HepG2 (cell line): ENCODE results near the gene TXNRD1. TPM values are rescaled to one million over a fixed set of nuclear protein-coding genes. Genes with fewer than 3 reads are reported as not detected.

ENCODE experiments used
- ATAC-seq: fragments of 200-7000 bp; cut with Tn5 transposase; 3 replicates; pipeline ENCODE4 v1.9.1; 2020; ENCODE audit warnings: mild to moderate bottlenecking, moderate library complexity
- BruUV-seq: library from RNA; stranded (reverse); fragments of 400-500 nt; replicated peaks from 2 replicates; lab custom pipeline; 2021; lab: Mats Ljungman, UMichigan
- CTCF ChIA-PET: fragments of 300-600 bp; formaldehyde crosslinking; extraction: SDS; loops from one replicate; lab custom pipeline; 2021; ENCODE audit warnings: low total read pairs, inconsistent platforms, low intra/inter-chr PET ratio; lab: Yijun Ruan, JAX
- POLR2A ChIA-PET: fragments of 350-600 bp; sonication (Branson Sonifier 250); formaldehyde crosslinking; loops from one replicate; lab custom pipeline; 2020; ENCODE audit warnings: antibody characterized with exemption, inconsistent platforms; lab: Yijun Ruan, JAX
- DNase-seq: peaks from one replicate; pipeline ENCODE4 v3.0.0-alpha.2; 2015; ENCODE audit warnings: low spot score
- FAIRE-seq: peaks from 3 replicates; lab custom pipeline; 2011; peaks lifted over from hg19 to GRCh38; lab: Jason Lieb, UNC
- H2AFZ ChIP-seq: one replicate; pipeline ENCODE4 v1.6.1; 2011; ENCODE audit warnings: low read length, inconsistent platforms
- H3K27ac ChIP-seq: fragments of 300-600 bp; 3 replicates; pipeline ENCODE4 v1.8.0; 2011; ENCODE audit warnings: mixed run types, mild to moderate bottlenecking, mixed read lengths, low read length, inconsistent platforms; ENCODE audit not compliant: insufficient read depth; ENCODE audit errors: extremely low read length
- H3K27me3 ChIP-seq, 2 experiments: fragments of 200-600 bp in 1 of 2; 2 replicates in 1 of 2; 3 replicates in 1 of 2; pipeline versions ENCODE4 v1.6.0 to v1.8.0; 2011; ENCODE audit warnings: low read length in 2 of 2, mild to moderate bottlenecking in 2 of 2, moderate library complexity in 2 of 2, inconsistent platforms in 1 of 2; ENCODE audit not compliant: insufficient read depth in 2 of 2, control insufficient read depth in 1 of 2
- H3K36me3 ChIP-seq, 2 experiments: fragments of 200-600 bp in 1 of 2; replicated peaks in 1 of 2; 2 replicates in 1 of 2; 3 replicates in 1 of 2; pipeline versions ENCODE4 v1.5.1 to v1.8.0; 2011; ENCODE audit warnings: low read length in 2 of 2, inconsistent platforms in 1 of 2; ENCODE audit not compliant: insufficient read depth in 2 of 2, control insufficient read depth in 1 of 2
- H3K4me1 ChIP-seq: 2 replicates; pipeline ENCODE4 v1.5.1; 2012; ENCODE audit warnings: low read length, inconsistent platforms; ENCODE audit not compliant: insufficient read depth
- H3K4me2 ChIP-seq: 2 replicates; pipeline ENCODE4 v1.6.0; 2011; ENCODE audit warnings: low read depth, low read length, inconsistent platforms
- H3K4me3 ChIP-seq, 3 experiments: fragments of 200-600 bp in 1 of 3; sonication (generic), shearing (Covaris generic) in 1 of 3; replicated peaks in 1 of 3; 2 replicates each; pipeline ENCODE4 v1.5.1; 2011 to 2016; ENCODE audit warnings: low read length in 3 of 3, inconsistent platforms in 2 of 3, low read depth in 2 of 3, mild to moderate bottlenecking in 2 of 3, control low read depth in 1 of 3, mixed read lengths in 1 of 3; ENCODE audit not compliant: insufficient read depth in 1 of 3
- H3K79me2 ChIP-seq: one replicate; pipeline ENCODE4 v1.6.1; 2011; ENCODE audit warnings: low read length, inconsistent platforms; ENCODE audit not compliant: insufficient read depth
- H3K9ac ChIP-seq: 2 replicates; pipeline ENCODE4 v1.6.0; 2011; ENCODE audit warnings: mild to moderate bottlenecking, low read depth, low read length, inconsistent platforms; ENCODE audit not compliant: insufficient read depth
- H3K9me3 ChIP-seq: 2 replicates; pipeline ENCODE4 v1.5.1; 2012; ENCODE audit warnings: mild to moderate bottlenecking, low read length
- H4K20me1 ChIP-seq: 2 replicates; pipeline ENCODE4 v1.6.0; 2011; ENCODE audit warnings: inconsistent platforms, mild to moderate bottlenecking, low read length, moderate library complexity; ENCODE audit not compliant: insufficient read depth
- CAMTA2 ChIP-seq: sonication (generic); formaldehyde crosslinking; IDR thresholded peaks from 2 replicates; pipeline ENCODE4 v1.4.0; 2020; ENCODE audit warnings: mild to moderate bottlenecking, missing genetic modification reagents, borderline replicate concordance
- CBX1 ChIP-seq: IDR thresholded peaks from one replicate; pipeline ENCODE4 v1.6.1; 2016; ENCODE audit warnings: antibody characterized with exemption, low read depth
- CC2D1A ChIP-seq: sonication (generic); formaldehyde crosslinking; IDR thresholded peaks from 2 replicates; pipeline ENCODE4 v1.8.1; 2023; ENCODE audit warnings: mild to moderate bottlenecking, missing genetic modification reagents
- CENPX ChIP-seq: sonication (generic); formaldehyde crosslinking; IDR thresholded peaks from 2 replicates; pipeline ENCODE4 v1.9.0; 2021; ENCODE audit warnings: mild to moderate bottlenecking, missing genetic modification reagents, moderate library complexity
- EED ChIP-seq: sonication (generic); formaldehyde crosslinking; IDR thresholded peaks from 2 replicates; pipeline ENCODE4 v1.5.0; 2020; ENCODE audit warnings: mild to moderate bottlenecking, missing genetic modification reagents
- HOXA9 ChIP-seq: sonication (generic); formaldehyde crosslinking; IDR thresholded peaks from 2 replicates; pipeline ENCODE4 v1.8.1; 2022; ENCODE audit warnings: missing genetic modification reagents, mild to moderate bottlenecking, moderate library complexity, borderline replicate concordance
- MED8 ChIP-seq: sonication (generic); formaldehyde crosslinking; IDR thresholded peaks from 2 replicates; pipeline ENCODE4 v1.8.1; 2023; ENCODE audit warnings: mild to moderate bottlenecking, missing genetic modification reagents; ENCODE audit not compliant: insufficient replicate concordance
- NFYB ChIP-seq: sonication (generic); formaldehyde crosslinking; IDR thresholded peaks from 2 replicates; pipeline ENCODE4 v1.4.0; 2020; ENCODE audit warnings: missing genetic modification reagents
- TSC22D2 ChIP-seq: sonication (generic); formaldehyde crosslinking; IDR thresholded peaks from 2 replicates; pipeline ENCODE4 v1.5.1; 2020; ENCODE audit warnings: missing genetic modification reagents, mild to moderate bottlenecking, borderline replicate concordance
- ZBTB38 ChIP-seq: sonication (generic); formaldehyde crosslinking; IDR thresholded peaks from 2 replicates; pipeline ENCODE4 v1.5.1; 2020; ENCODE audit warnings: mild to moderate bottlenecking, missing genetic modification reagents
- ZNF441 ChIP-seq: sonication (generic); formaldehyde crosslinking; IDR thresholded peaks from 2 replicates; pipeline ENCODE4 v1.7.0; 2021; ENCODE audit warnings: missing genetic modification reagents, borderline replicate concordance
- ZNF567 ChIP-seq: sonication (generic); formaldehyde crosslinking; IDR thresholded peaks from 2 replicates; pipeline ENCODE4 v1.8.1; 2023; ENCODE audit warnings: mild to moderate bottlenecking, missing genetic modification reagents, borderline replicate concordance
- ZNF609 ChIP-seq: sonication (generic); formaldehyde crosslinking; IDR thresholded peaks from 2 replicates; pipeline ENCODE4 v1.4.0; 2020; ENCODE audit warnings: mild to moderate bottlenecking, missing genetic modification reagents, borderline replicate concordance
- ZSCAN29 ChIP-seq: sonication (generic); formaldehyde crosslinking; conservative IDR thresholded peaks from 2 replicates; pipeline ENCODE4 v1.4.0; 2020; ENCODE audit warnings: mild to moderate bottlenecking, missing genetic modification reagents
- WGBS: methylation state at CpG from one replicate; pipeline ENCODE4 v1.1.6; 2017; ENCODE audit warnings: low lambda C conversion rate; 5-methylcytosine and 5-hydroxymethylcytosine counted together
- in situ Hi-C: cut with HindIII; loops from 2 replicates; pipeline ENCODE4 v1.10.0; 2017; ENCODE audit warnings: low pct_unique_long_range_greater_than_20kb; ENCODE audit not compliant: extremely low pct_ligation_motif_present
- intact Hi-C: fragments of 100-400 bp; cut with micrococcal nuclease; formaldehyde crosslinking; loops from one replicate; pipeline ENCODE4 v1.10.0; 2022; ENCODE audit not compliant: unreplicated experiment
- polyA plus RNA-seq, 8 experiments: library from polyadenylated mRNA; depleted of rRNA in 3 of 8; stranded (reverse) in 7 of 8; unstranded in 1 of 8; fragments of >200 nt; fragmentation: Illumina TruSeq in 4 of 8; extraction: Trizol in 4 of 8; gene quantifications; 2 replicates each; pipeline versions ENCODE4 v1.2.1 to v1.2.3, GENCODE V29; 2011 to 2016; ENCODE audit warnings: low read depth in 4 of 8, missing spikeins in 1 of 8, mixed read lengths in 1 of 8; ENCODE audit not compliant: insufficient read depth in 1 of 8
- total RNA-seq, 5 experiments: library from RNA; depleted of rRNA; stranded (reverse); fragments of >200 nt; fragmentation: Illumina TruSeq; extraction: Trizol; gene quantifications; 2 replicates each; pipeline ENCODE4 v1.2.3, GENCODE V29; 2016; ENCODE audit warnings: low read depth in 1 of 5
- TF ChIP-seq, protein P1 (sequence below): sonication (generic); formaldehyde crosslinking; IDR thresholded peaks from 2 replicates; pipeline ENCODE4 v1.4.0; 2020; ENCODE audit warnings: low read depth, mild to moderate bottlenecking, missing genetic modification reagents
- TF ChIP-seq, protein P2 (sequence below): IDR thresholded peaks from 2 replicates; pipeline ENCODE4 v1.6.1; 2016; ENCODE audit warnings: low read depth, borderline replicate concordance
- TF ChIP-seq, protein P3 (sequence below): sonication (generic); formaldehyde crosslinking; IDR thresholded peaks from 2 replicates; pipeline ENCODE4 v1.8.1; 2023; ENCODE audit warnings: mild to moderate bottlenecking, inconsistent platforms, moderate library complexity, missing genetic modification reagents, borderline replicate concordance

Gene TXNRD1
- total and polyA plus RNA-seq, 2 of the 13 experiments (the other 11 are each of a cell fraction or from before 2014, with no cell fraction given), result 54.0 to 190 TPM

DNA sequence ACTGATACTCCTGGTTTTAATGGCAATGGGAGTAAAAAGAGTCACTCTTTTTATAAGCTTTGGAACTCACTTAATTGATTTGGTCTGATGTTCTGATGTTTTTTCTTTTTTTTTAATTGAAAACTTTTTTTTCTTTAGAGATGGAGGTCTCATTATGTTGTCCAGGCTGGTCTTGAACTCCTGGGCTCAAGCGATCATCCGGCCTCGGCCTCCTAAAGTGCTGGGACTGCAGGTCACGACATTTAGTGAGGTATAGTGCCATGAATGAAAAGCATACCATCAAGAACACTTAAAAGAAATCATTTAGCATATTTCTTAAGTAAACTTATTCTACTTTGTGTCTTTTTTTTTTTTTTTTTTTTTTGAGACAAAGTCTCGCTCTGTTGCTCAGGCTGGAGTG, 75.3 kb downstream of the TXNRD1 start:
- no peak overlapping the region for H3K9ac ChIP-seq
- ChIA-PET CTCF (no interaction called here), POLR2A (no interaction called here)
- peaks cover 57% of the 10 kb centered on the region for H4K20me1 ChIP-seq
- in situ Hi-C loops (no loop called here), intact Hi-C loops (no loop called here)
- no peaks in the 10 kb centered on the region; a peak in 1 of 5 replicates for H3K27me3 ChIP-seq
- no peak overlapping the region for H3K27ac ChIP-seq
- no peaks in the 10 kb centered on the region for H3K9me3 ChIP-seq
- no peak for ATAC-seq
- H2AFZ ChIP-seq, result no peak overlapping the region
- no peak for FAIRE-seq
- peaks cover 53% of the 10 kb centered on the region for H3K4me1 ChIP-seq
- no peak overlapping the region for H3K4me3 ChIP-seq
- no TSS peak for BruUV-seq
- peaks cover under 1 to 30% of the 10 kb centered on the region in 2 experiments for H3K36me3 ChIP-seq
- 93% methylated on average over 5 of the region's 5 CpGs for WGBS
- H3K4me2 ChIP-seq, result no peak overlapping the region
- H3K79me2 ChIP-seq, result peaks cover 82% of the 10 kb centered on the region
- no peak for DNase-seq
- no peak for TF ChIP-seq HOXA9 (CRISPR knock-in tag)
- TF ChIP-seq CENPX (CRISPR knock-in tag), result no peak
- TF ChIP-seq CBX1, result no peak
- no peak for TF ChIP-seq CC2D1A (CRISPR knock-in tag)
- TF ChIP-seq, protein P1, sequence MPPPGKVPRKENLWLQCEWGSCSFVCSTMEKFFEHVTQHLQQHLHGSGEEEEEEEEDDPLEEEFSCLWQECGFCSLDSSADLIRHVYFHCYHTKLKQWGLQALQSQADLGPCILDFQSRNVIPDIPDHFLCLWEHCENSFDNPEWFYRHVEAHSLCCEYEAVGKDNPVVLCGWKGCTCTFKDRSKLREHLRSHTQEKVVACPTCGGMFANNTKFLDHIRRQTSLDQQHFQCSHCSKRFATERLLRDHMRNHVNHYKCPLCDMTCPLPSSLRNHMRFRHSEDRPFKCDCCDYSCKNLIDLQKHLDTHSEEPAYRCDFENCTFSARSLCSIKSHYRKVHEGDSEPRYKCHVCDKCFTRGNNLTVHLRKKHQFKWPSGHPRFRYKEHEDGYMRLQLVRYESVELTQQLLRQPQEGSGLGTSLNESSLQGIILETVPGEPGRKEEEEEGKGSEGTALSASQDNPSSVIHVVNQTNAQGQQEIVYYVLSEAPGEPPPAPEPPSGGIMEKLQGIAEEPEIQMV, result no peak
- TF ChIP-seq TSC22D2 (CRISPR knock-in tag), result no peak
- no peak for TF ChIP-seq EED
- TF ChIP-seq CAMTA2, result no peak
- TF ChIP-seq, protein P2, sequence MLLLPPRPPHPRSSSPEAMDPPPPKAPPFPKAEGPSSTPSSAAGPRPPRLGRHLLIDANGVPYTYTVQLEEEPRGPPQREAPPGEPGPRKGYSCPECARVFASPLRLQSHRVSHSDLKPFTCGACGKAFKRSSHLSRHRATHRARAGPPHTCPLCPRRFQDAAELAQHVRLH (CRISPR knock-in tag), result no peak
- no peak for TF ChIP-seq NFYB (CRISPR knock-in tag)
- TF ChIP-seq ZBTB38 (CRISPR knock-in tag), result no peak
- TF ChIP-seq ZNF567 (CRISPR knock-in tag), result no peak
- TF ChIP-seq ZNF441, result no peak
- no peak for TF ChIP-seq ZNF609
- no peak for TF ChIP-seq ZSCAN29 (CRISPR knock-in tag)
- TF ChIP-seq MED8, result no peak
- TF ChIP-seq, protein P3, sequence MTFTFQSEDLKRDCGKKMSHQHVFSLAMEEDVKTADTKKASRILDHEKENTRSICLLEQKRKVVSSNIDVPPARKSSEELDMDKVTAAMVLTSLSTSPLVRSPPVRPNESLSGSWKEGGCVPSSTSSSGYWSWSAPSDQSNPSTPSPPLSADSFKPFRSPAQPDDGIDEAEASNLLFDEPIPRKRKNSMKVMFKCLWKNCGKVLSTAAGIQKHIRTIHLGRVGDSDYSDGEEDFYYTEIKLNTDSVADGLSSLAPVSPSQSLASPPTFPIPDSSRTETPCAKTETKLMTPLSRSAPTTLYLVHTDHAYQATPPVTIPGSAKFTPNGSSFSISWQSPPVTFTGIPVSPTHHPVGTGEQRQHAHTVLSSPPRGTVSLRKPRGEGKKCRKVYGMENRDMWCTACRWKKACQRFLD (CRISPR knock-in tag), result no peak
